Measurements from ENCODE around the gene MLKL.

DNA sequence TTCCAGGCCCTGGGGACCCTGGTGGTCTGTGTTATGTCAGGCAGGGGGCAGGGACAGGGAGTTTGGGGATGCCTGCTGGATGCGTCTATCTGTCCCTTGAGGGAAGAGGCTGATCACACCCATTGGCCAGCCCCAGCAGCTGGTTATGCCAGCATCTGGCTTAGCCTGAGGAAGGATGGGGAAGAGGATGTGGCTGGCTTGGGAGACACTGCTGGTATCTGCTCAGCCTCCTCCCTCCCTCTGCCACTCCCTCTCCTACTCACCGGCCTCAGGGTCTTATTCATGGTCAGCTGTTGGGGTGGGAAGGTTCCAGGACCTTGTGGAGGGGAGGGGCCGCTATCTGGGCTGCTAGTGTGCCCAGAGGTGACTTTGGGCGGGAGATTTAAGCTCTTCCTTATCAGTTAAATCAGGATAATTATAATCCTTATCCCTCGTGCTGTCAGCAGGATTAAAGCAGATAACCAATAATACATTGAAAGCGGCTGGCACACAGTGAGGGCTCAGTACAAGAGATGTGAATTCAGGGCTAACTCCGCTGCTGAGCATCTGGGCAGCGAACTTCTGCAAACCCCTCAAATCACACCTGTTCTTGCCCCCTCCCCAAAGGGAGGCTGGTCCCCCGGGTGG is 36.0 kb upstream of the MLKL start:
- TF ChIP-seq, protein P1, sequence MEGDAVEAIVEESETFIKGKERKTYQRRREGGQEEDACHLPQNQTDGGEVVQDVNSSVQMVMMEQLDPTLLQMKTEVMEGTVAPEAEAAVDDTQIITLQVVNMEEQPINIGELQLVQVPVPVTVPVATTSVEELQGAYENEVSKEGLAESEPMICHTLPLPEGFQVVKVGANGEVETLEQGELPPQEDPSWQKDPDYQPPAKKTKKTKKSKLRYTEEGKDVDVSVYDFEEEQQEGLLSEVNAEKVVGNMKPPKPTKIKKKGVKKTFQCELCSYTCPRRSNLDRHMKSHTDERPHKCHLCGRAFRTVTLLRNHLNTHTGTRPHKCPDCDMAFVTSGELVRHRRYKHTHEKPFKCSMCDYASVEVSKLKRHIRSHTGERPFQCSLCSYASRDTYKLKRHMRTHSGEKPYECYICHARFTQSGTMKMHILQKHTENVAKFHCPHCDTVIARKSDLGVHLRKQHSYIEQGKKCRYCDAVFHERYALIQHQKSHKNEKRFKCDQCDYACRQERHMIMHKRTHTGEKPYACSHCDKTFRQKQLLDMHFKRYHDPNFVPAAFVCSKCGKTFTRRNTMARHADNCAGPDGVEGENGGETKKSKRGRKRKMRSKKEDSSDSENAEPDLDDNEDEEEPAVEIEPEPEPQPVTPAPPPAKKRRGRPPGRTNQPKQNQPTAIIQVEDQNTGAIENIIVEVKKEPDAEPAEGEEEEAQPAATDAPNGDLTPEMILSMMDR (IDR thresholded peaks at IDR 0.05): no peak
- TF ChIP-seq POLR2A (IDR thresholded peaks at IDR 0.05): no peak
- TF ChIP-seq POLR2AphosphoS5 (IDR thresholded peaks at IDR 0.05): no peak
- TF ChIP-seq EP300 (IDR thresholded peaks at IDR 0.05; ENCODE audit: low read depth): no peak

All from transverse colon (tissue), 4 donors.